Right lobe of liver (tissue), 4 donors: ENCODE results near the gene TMEM18.

Experiments
- POLR2A ChIP-seq: fragments of 450-650 bp; IDR thresholded peaks from one replicate; pipeline ENCODE4 v1.6.1; 2017; ENCODE audit warnings: antibody characterized with exemption, mild to moderate bottlenecking
- TF ChIP-seq, protein P1 (sequence below), 4 donors: fragments of 200-600 bp in 3 of 4; fragments of 450-650 bp in 1 of 4; IDR thresholded peaks; one replicate each; pipeline versions ENCODE4 v1.5.1 to v1.8.0; 2016 to 2022; ENCODE audit warnings: antibody characterized with exemption in 4 of 4, mild to moderate bottlenecking in 2 of 4
- donor health status: DM: no; HTN: no; CAD: no.
- donor health status: DM: no; HTN: no; CAD: no.
- donor health status: DM: no; HTN: yes; CAD: no.

DNA sequence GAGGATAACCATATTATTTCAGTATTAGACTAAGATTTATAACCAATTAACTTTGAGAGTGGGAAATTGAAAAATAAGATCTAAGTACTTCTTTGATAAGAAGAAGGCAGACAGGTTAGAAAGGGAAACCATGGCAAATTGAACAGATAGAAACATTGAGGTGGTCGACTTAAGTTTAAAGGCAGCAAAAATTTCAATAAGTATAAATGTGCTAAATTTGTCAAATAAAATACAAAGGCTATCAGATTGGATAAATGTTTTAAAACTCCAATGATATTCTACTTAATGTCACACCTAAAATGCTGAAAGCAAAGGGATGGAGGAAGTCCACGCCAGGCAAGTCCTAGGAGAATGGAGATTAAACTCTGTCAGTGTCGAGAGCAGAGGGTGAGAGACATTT lies 59.2 kb downstream of the TMEM18 start:
- TF ChIP-seq POLR2A, result no peak
- TF ChIP-seq, protein P1, sequence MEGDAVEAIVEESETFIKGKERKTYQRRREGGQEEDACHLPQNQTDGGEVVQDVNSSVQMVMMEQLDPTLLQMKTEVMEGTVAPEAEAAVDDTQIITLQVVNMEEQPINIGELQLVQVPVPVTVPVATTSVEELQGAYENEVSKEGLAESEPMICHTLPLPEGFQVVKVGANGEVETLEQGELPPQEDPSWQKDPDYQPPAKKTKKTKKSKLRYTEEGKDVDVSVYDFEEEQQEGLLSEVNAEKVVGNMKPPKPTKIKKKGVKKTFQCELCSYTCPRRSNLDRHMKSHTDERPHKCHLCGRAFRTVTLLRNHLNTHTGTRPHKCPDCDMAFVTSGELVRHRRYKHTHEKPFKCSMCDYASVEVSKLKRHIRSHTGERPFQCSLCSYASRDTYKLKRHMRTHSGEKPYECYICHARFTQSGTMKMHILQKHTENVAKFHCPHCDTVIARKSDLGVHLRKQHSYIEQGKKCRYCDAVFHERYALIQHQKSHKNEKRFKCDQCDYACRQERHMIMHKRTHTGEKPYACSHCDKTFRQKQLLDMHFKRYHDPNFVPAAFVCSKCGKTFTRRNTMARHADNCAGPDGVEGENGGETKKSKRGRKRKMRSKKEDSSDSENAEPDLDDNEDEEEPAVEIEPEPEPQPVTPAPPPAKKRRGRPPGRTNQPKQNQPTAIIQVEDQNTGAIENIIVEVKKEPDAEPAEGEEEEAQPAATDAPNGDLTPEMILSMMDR (IDR thresholded peaks at IDR 0.05), result no peak
